ENCODE results near the gene EMC7. TPM values are rescaled to one million over a fixed set of nuclear protein-coding genes. Genes with fewer than 3 reads are reported as not detected.

EMC7 gene
- polyA plus RNA-seq, 3 donors = 50.0 to 93.1 (median 52.4) TPM

- no peak overlapping the region for H3K27ac ChIP-seq (ENCODE audit: low read depth, low read length)
- 76 to 86% (median 79%) methylated on average over 10 of the region's 10 CpGs for WGBS, 3 donors
Observed at GRCh38 chr15:34047893-34048775, 53.5 kb downstream of the EMC7 start.

GRCh38 chr15:34046471-34047145, 55.1 kb downstream of the EMC7 start:
- 89 to 94% (median 92%) methylated on average over 16 of the region's 16 CpGs for WGBS, 3 donors
- no peak overlapping the region for H3K27ac ChIP-seq (ENCODE audit: low read depth, low read length)

GRCh38 chr15:34043813-34044212, 57.8 kb downstream of the EMC7 start:
- WGBS, 3 donors = 68 to 89% (median 83%) methylated on average over 2 of the region's 2 CpGs
- no peak overlapping the region for H3K27ac ChIP-seq (ENCODE audit: low read depth, low read length)

- H3K27ac ChIP-seq (ENCODE audit: low read depth, low read length) = no peak overlapping the region
Observed at GRCh38 chr15:34043391-34043790, 58.3 kb downstream of the EMC7 start.

DNA sequence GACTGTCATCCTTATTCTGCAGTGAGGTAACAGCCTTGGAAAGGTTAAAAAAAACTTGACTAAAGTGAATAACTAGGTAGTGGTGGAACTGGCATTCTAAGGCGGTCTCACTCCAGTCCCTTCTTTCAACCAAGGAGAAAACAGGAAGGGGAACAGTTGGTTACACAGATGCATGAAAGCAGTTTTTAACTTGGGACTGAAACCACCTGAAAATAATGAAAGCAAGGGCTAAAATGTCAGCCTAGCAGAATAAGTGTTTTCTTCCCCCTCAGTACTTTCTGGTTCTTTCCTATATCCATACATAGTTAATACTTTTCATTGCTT, 61.9 kb downstream of the EMC7 start:
- 43 to 72% (median 72%) methylated on average over 1 of the region's 1 CpG for WGBS, 3 donors
- no peak overlapping the region for H3K27ac ChIP-seq (ENCODE audit: low read depth, low read length)

More at GRCh38 chr15:34043391-34043790, 58.3 kb downstream of the EMC7 start:
- 83 to 87% (median 83%) methylated on average over 1 of the region's 1 CpG for WGBS, 3 donors

DNA sequence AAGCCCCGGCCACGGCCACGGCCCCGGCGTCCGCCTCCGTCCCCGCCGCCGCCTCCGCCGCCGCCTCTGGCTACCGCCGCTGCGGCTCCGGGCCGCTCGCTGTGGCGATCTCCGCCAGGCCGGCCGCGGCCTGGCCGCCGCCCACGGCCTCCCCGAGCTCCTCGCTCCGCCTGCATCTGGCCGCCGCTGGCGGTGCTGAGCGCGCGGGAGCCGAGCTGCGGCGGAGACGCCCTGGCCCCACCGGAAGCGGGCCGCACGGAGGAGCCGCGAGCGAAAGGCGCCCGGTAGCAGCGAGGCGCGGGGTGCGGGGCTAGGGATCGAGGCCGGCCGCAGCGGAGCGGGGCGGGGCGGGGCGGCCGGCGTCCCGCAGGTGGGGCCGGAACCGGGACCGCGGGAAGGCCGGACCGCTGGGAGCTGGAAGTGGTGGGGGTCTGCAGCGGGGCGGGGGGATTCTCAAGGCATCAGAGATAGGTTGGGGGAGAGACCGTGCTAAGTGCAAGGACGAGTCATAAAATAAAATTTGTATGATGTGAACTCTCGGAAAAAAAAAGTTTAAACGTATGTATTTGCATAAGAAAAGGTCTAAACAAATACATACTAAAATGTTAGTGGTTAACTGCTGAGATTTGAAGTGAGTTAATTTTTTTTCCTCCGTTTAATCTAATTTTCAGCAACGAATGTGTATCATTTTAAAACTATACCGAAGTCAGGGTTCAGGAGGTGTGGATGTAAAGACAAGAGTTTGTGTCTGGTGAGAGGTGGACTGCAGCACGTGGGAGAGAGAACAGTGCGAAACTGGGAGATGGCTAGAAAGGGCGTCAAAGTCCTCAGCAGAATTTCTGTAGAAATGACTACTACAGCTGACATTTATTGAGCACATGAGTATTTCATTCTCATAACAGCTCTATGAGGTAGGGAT, 62.5 kb downstream of the EMC7 start, which contains the start of gene AVEN:
Gene AVEN (minus strand): TSS at position 334 of the 919 bp plus-strand sequence. CDS start 158 bp downstream, at position 176.
- 1% methylated on average over 58 to 82 of the region's 82 CpGs for WGBS, 3 donors
- peak within 1 kb of the TSS; percentile 98 for H3K27ac ChIP-seq (ENCODE audit: low read depth, low read length)

DNA sequence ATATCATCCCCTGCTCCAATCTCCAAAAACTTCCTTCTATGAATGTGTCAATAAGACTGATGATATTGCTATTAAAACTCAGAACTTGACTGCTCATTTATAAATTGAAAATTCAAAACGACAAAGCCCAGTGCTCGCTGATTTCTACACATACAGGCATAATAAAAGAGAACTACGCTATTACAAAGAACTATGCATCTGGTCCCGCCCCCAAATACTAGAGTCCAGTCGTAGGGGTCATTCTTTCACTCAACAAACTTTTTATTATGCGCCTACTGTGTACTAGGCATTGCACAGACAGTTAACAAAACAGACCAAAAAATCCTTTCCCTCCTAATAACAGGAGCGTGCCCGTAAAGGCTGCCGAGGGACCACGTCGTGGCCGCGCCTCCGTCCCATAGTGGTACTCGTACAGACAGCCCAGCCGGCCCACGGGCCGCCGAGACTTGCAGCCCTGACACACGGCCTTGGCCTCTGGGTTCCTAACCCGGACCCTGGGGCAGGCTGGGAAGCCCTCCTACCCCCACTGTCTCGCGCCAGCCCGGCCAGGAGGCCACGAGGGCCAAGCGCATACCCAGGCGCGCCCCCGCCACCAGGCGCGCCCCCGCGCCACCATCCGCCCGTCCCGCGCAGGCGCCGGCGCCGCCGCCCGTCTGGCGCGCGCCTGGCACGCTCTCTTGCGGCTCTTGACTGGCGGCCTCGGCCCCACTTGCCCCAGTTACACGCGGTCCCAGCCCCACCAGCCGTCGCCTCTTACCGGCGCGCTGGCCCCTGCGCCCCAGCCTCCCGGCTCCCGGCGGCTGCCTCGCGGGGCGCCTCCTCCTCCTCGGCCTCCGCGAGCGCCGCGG, 63.4 kb downstream of the EMC7 start:
- 0 to 1% (median 1%) methylated on average over 62 to 69 of the region's 70 CpGs for WGBS, 3 donors

More for the DNA sequence above, 63.4 kb downstream of the EMC7 start:
- peak overlapping the region; percentile 98 for H3K27ac ChIP-seq (ENCODE audit: low read depth, low read length)

Other genes with a start within 250 kb of the EMC7 start
- under 1 TPM in 1 of 3 donors, not detected in 2; 0.01 TPM for gene CHRM5, start 133.4 kb downstream of the EMC7 start, polyA plus RNA-seq
- gene AVEN, start 62.7 kb downstream of the EMC7 start, polyA plus RNA-seq = 10 to 100 TPM; 12.9 to 18.6 (median 16.2) TPM
- gene PGBD4, start 221 bp upstream of the EMC7 start, polyA plus RNA-seq = under 1 TPM; 0.45 to 0.61 (median 0.46) TPM
- 10 to 100 TPM in 2 of 3 donors, 1 to 10 TPM in 1; 7.9 to 22.5 (median 19.4) TPM for gene KATNBL1, start 108.2 kb upstream of the EMC7 start, polyA plus RNA-seq
- gene EMC4, start 123.2 kb upstream of the EMC7 start, polyA plus RNA-seq = 100 to 1,000 TPM in 2 of 3 donors, 10 to 100 TPM in 1; 68.2 to 133 (median 126) TPM
- 1 to 10 TPM; 3.6 to 7.6 (median 5.8) TPM for gene SLC12A6, start 235.9 kb upstream of the EMC7 start, polyA plus RNA-seq
- 100 to 1,000 TPM; 107 to 275 (median 237) TPM for gene NOP10, start 241.3 kb upstream of the EMC7 start, polyA plus RNA-seq
- not detected for gene NUTM1, start 241.5 kb upstream of the EMC7 start, polyA plus RNA-seq